Body of pancreas (tissue), 4 donors: ENCODE results near the gene JSRP1. TPM values are rescaled to one million over a fixed set of nuclear protein-coding genes. Genes with fewer than 3 reads are reported as not detected.

Source experiments
- ATAC-seq: fragments of 150-250 bp; one replicate; pipeline ENCODE4 v1.9.1; 2016
- DNase-seq, 4 donors: peaks; one replicate each; pipeline ENCODE4 v3.0.0-alpha.2; 2019
- H3K27ac ChIP-seq, 4 donors: fragments of 200-600 bp; sonication (generic); 1 replicate in 3 of 4; 2 replicates in 1 of 4; pipeline versions ENCODE4 v1.5.1 to v1.6.1; 2016 to 2019; ENCODE audit warnings: mild to moderate bottlenecking in 1 of 4, mixed read lengths in 1 of 4, moderate library complexity in 1 of 4
- H3K27me3 ChIP-seq, 2 donors: fragments of 200-600 bp; sonication (generic); one replicate each; pipeline ENCODE4 v1.6.0; 2016; ENCODE audit warnings: mild to moderate bottlenecking in 1 of 2
- H3K36me3 ChIP-seq, 2 donors: fragments of 200-600 bp; sonication (generic); replicated peaks in 1 of 2; 2 replicates each; pipeline ENCODE4 v1.5.1; 2016; ENCODE audit warnings: low read depth in 2 of 2; ENCODE audit not compliant: insufficient read depth in 1 of 2
- H3K4me1 ChIP-seq: fragments of 200-600 bp; sonication (generic); one replicate; pipeline ENCODE4 v1.6.0; 2016
- H3K4me3 ChIP-seq, 2 donors: fragments of 200-600 bp; sonication (generic); 1 replicate in 1 of 2; 2 replicates in 1 of 2; pipeline ENCODE4 v1.5.1; 2016 to 2019
- H3K9me3 ChIP-seq, 3 donors: fragments of 200-600 bp; sonication (generic); 1 replicate in 2 of 3; 2 replicates in 1 of 3; pipeline ENCODE4 v1.5.1; 2016
- CTCF ChIP-seq, 7 experiments: fragments of 450-650 bp in 4 of 7; fragments of 200-600 bp in 3 of 7; sonication (generic) in 3 of 7; IDR thresholded peaks; one replicate each; pipeline ENCODE4 v1.5.1; 2016 to 2019; ENCODE audit warnings: antibody characterized with exemption in 7 of 7
- POLR2A ChIP-seq, 3 donors: fragments of 450-650 bp; IDR thresholded peaks; one replicate each; pipeline ENCODE4 v1.6.1; 2016; ENCODE audit warnings: antibody characterized with exemption in 3 of 3, mild to moderate bottlenecking in 2 of 3
- WGBS, 2 donors: methylation state at CpG; one replicate each; pipeline ENCODE4 v1.1.5; 2017; 5-methylcytosine and 5-hydroxymethylcytosine counted together
- intact Hi-C: fragments of 100-400 bp; cut with DNase I; formaldehyde crosslinking; loops from one replicate; pipeline ENCODE4 v1.15.1; 2023
- total RNA-seq, 2 donors: library from RNA; depleted of rRNA; stranded (reverse); fragments of >200 nt; gene quantifications; one replicate each; pipeline ENCODE4 v1.1.0, GENCODE V29; 2016

JSRP1 gene
- total RNA-seq, 2 donors from 2014 or later, result not detected

GRCh38 chr19:2223959-2224358, 32.3 kb downstream of the JSRP1 start:
- TF ChIP-seq POLR2A (IDR thresholded peaks at IDR 0.05), result no peak
- TF ChIP-seq CTCF (IDR thresholded peaks at IDR 0.05), result no peak

GRCh38 chr19:2223391-2223790, 32.8 kb downstream of the JSRP1 start:
- TF ChIP-seq POLR2A (IDR thresholded peaks at IDR 0.05), result no peak
- no peak for TF ChIP-seq CTCF (IDR thresholded peaks at IDR 0.05)
- WGBS, 2 donors, result 86 to 94% methylated on average over 16 of the region's 18 CpGs
- Histone ChIP-seq H3K36me3 (peaks cover 0 to 26% of the 10 kb centered on the region in 2 donors), H3K9me3 (no peaks in the 10 kb centered on the region), H3K4me1 (peaks cover 11% of the 10 kb centered on the region), H3K27me3 (no peaks in the 10 kb centered on the region), H3K4me3 (no peak overlapping the region), H3K27ac (no peak overlapping the region)
- ATAC-seq (no peak), DNase-seq (no peak)
- intact Hi-C loops, result no loop called here

More at GRCh38 chr19:2223959-2224358, 32.3 kb downstream of the JSRP1 start:
- ATAC-seq (no peak), DNase-seq (no peak)
- 91 to 99% methylated on average over 13 of the region's 14 CpGs for WGBS, 2 donors
- Histone ChIP-seq H3K36me3 (peaks cover 1 to 26% of the 10 kb centered on the region in 2 donors), H3K4me1 (peaks cover 11% of the 10 kb centered on the region), H3K4me3 (no peak overlapping the region), H3K27me3 (no peaks in the 10 kb centered on the region), H3K9me3 (no peaks in the 10 kb centered on the region), H3K27ac (peak overlapping the region in 1 of 4 donors; percentile 51)
- intact Hi-C loops, result no loop called here

- Histone ChIP-seq H3K9me3 (no peaks in the 10 kb centered on the region), H3K4me1 (peaks cover 11% of the 10 kb centered on the region), H3K27me3 (no peaks in the 10 kb centered on the region), H3K27ac (no peak overlapping the region), H3K4me3 (no peak overlapping the region), H3K36me3 (peaks cover 0 to 28% of the 10 kb centered on the region in 2 donors)
- ATAC-seq, result no peak
- DNase-seq, result no peak
- TF ChIP-seq CTCF (IDR thresholded peaks at IDR 0.05) (peak in 1 of 7 experiments; percentile 5), POLR2A (IDR thresholded peaks at IDR 0.05) (no peak)
- intact Hi-C loops, result no loop called here
- WGBS, 2 donors, result 89 to 91% methylated on average over 12 to 19 of the region's 20 CpGs
These were observed 34.3 kb downstream of the JSRP1 start for GRCh38 chr19:2221918-2222317.

- no peaks in the 10 kb centered on the region for H3K9me3 ChIP-seq
- no peak overlapping the region for H3K4me3 ChIP-seq
- DNase-seq (no peak), ATAC-seq (no peak)
- WGBS, 2 donors, result 90 to 95% methylated on average over 8 to 20 of the region's 20 CpGs
- intact Hi-C loops, result no loop called here
- H3K27me3 ChIP-seq, result no peaks in the 10 kb centered on the region
- peaks cover 0 to 29% of the 10 kb centered on the region in 2 donors for H3K36me3 ChIP-seq
- TF ChIP-seq POLR2A (IDR thresholded peaks at IDR 0.05) (no peak), CTCF (IDR thresholded peaks at IDR 0.05) (no peak)
- H3K27ac ChIP-seq, result no peak overlapping the region
- peaks cover 11% of the 10 kb centered on the region for H3K4me1 ChIP-seq
These were observed 34.9 kb downstream of the JSRP1 start for GRCh38 chr19:2221250-2221831.

- no peak for DNase-seq
- TF ChIP-seq CTCF (IDR thresholded peaks at IDR 0.05) (no peak), POLR2A (IDR thresholded peaks at IDR 0.05) (no peak)
- WGBS, 2 donors, result 95 to 96% methylated on average over 20 to 21 of the region's 21 CpGs
- no peak for ATAC-seq
- peaks cover 3% of the 10 kb centered on the region for H3K4me1 ChIP-seq
- no peak overlapping the region for H3K4me3 ChIP-seq
- H3K36me3 ChIP-seq, result peaks cover 0 to 27% of the 10 kb centered on the region in 2 donors
- no peaks in the 10 kb centered on the region for H3K9me3 ChIP-seq
- H3K27me3 ChIP-seq, result no peaks in the 10 kb centered on the region
- no peak overlapping the region for H3K27ac ChIP-seq
- intact Hi-C loops, result no loop called here
These were observed 36.5 kb downstream of the JSRP1 start for GRCh38 chr19:2219726-2220125.
